Kidney epithelial cell (primary cell): Measurements from ENCODE around the gene ARFRP1. TPM values are rescaled to one million over a fixed set of nuclear protein-coding genes. Genes with fewer than 3 reads are reported as not detected.

Experiments used
- DNase-seq: peaks from one replicate; pipeline ENCODE4 v3.0.0-alpha.2; 2010; ENCODE audit warnings: low read depth
- H3K27me3 ChIP-seq: 2 replicates; pipeline ENCODE4 v1.6.0; 2011; ENCODE audit warnings: low read length; ENCODE audit not compliant: control insufficient read depth, insufficient read depth
- H3K36me3 ChIP-seq: 2 replicates; pipeline ENCODE4 v1.5.1; 2011; ENCODE audit warnings: low read length; ENCODE audit not compliant: control insufficient read depth, insufficient read depth
- H3K4me3 ChIP-seq: 2 replicates; pipeline ENCODE4 v1.5.1; 2011; ENCODE audit warnings: low read depth, mild to moderate bottlenecking, control low read depth, low read length
- total RNA-seq: library from RNA; depleted of rRNA; stranded (reverse); fragments of >200 nt; gene quantifications from 2 replicates; pipeline ENCODE4 v1.2.3, GENCODE V29; 2015
- TF ChIP-seq, protein P1 (sequence below): IDR thresholded peaks from 2 replicates; pipeline ENCODE4 v1.5.1; 2011; ENCODE audit warnings: mild to moderate bottlenecking, moderate library complexity, low read length, control low read depth, inconsistent platforms; ENCODE audit not compliant: insufficient read depth, poor library complexity, severe bottlenecking

The ARFRP1 gene
- total RNA-seq, 1 donor from 2014 or later: 56.9 TPM

DNA sequence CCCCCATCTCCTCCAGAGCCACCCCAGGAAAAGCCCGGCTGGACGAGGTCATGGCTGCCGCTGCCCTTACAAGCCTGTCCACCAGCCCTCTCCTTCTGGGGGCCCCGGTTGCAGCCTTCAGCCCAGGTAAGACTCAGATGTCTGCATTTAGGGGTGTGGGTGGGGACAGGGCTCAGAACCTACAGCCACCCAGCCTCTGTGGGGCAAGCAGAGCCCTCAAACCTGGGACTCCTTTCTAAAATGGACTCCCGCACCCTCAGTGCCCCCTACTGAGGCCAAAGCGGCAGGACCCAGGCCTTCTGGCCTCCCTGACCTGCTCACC, 33.5 kb upstream of the ARFRP1 start:
- H3K27me3 ChIP-seq: no peaks in the 10 kb centered on the region
- TF ChIP-seq, protein P1, sequence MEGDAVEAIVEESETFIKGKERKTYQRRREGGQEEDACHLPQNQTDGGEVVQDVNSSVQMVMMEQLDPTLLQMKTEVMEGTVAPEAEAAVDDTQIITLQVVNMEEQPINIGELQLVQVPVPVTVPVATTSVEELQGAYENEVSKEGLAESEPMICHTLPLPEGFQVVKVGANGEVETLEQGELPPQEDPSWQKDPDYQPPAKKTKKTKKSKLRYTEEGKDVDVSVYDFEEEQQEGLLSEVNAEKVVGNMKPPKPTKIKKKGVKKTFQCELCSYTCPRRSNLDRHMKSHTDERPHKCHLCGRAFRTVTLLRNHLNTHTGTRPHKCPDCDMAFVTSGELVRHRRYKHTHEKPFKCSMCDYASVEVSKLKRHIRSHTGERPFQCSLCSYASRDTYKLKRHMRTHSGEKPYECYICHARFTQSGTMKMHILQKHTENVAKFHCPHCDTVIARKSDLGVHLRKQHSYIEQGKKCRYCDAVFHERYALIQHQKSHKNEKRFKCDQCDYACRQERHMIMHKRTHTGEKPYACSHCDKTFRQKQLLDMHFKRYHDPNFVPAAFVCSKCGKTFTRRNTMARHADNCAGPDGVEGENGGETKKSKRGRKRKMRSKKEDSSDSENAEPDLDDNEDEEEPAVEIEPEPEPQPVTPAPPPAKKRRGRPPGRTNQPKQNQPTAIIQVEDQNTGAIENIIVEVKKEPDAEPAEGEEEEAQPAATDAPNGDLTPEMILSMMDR: no peak
- H3K4me3 ChIP-seq: peak overlapping the region; percentile 57
- no peak for DNase-seq
- H3K36me3 ChIP-seq: peaks cover 2% of the 10 kb centered on the region

DNA sequence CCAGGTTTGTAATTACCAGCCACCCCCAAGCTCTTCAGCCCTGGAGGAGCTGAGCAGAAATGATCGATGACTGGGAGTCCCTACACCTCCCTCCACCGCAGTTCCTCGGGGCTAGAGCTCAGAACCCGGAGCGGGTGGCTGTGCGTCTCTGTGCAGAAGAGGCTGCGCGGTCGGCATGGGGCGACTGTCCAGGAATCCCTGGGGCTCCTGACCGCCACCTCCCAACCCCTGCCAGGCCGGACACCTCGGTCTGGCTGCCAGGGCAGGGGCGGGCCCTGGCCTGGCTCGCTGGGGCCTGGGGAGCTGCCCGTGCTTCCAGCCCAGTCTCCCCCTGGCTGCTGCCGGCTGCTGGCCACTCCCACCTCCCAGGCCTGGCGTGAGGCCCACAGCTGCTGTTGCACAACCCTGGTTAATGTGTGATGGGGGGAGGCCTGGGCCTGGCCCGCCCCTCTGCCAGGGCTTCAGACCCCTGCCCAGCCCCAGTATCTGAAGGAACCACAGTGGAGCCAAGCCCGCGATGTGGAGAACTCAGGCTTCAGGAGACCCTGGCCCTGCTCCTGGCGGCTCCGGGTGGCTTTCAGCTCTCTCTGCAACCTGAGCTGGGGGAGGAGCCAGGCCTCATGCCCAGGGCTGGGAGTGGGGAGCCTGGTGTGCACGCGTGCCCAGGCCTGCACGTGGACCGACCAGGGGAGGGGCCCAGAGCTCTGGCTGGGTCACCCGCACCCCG, 33.0 kb upstream of the ARFRP1 start:
- DNase-seq: peak; percentile 16
- TF ChIP-seq, protein P1: peak; percentile 19
- Histone ChIP-seq H3K36me3 (peaks cover 2% of the 10 kb centered on the region), H3K27me3 (no peaks in the 10 kb centered on the region), H3K4me3 (peak overlapping the region; percentile 57)

DNA sequence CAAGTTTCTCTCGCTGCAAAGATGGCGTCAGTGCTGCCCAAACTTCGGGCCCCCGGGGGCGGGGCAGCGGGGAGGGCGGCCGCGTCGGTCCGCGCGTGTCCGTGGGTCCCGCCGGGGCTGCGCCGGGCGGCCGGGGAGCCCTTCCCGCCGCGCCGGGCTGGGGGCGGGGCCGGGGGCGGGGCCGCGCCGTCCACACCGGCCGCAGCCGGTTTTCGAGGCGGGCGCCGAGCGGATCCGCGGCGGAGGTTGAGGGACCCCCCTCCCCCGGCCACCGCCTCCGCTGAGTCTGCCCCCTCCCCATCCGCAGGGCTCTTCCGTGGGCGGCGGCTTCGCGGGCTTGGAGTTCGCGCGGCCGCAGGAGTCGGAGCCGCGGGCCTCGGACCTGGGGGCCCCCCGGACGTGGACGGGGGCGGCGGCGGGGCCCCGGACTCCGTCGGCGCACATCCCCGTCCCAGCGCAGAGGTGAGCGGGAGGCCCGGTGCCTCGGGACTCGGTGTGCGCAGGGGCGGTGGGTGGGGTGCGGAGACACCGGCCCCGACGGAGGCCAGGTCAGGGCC, 32.4 kb upstream of the ARFRP1 start:
- H3K4me3 ChIP-seq: peak overlapping the region; percentile 57
- H3K27me3 ChIP-seq: no peaks in the 10 kb centered on the region
- peaks cover 2% of the 10 kb centered on the region for H3K36me3 ChIP-seq
- TF ChIP-seq, protein P1: no peak
- DNase-seq: no peak

DNA sequence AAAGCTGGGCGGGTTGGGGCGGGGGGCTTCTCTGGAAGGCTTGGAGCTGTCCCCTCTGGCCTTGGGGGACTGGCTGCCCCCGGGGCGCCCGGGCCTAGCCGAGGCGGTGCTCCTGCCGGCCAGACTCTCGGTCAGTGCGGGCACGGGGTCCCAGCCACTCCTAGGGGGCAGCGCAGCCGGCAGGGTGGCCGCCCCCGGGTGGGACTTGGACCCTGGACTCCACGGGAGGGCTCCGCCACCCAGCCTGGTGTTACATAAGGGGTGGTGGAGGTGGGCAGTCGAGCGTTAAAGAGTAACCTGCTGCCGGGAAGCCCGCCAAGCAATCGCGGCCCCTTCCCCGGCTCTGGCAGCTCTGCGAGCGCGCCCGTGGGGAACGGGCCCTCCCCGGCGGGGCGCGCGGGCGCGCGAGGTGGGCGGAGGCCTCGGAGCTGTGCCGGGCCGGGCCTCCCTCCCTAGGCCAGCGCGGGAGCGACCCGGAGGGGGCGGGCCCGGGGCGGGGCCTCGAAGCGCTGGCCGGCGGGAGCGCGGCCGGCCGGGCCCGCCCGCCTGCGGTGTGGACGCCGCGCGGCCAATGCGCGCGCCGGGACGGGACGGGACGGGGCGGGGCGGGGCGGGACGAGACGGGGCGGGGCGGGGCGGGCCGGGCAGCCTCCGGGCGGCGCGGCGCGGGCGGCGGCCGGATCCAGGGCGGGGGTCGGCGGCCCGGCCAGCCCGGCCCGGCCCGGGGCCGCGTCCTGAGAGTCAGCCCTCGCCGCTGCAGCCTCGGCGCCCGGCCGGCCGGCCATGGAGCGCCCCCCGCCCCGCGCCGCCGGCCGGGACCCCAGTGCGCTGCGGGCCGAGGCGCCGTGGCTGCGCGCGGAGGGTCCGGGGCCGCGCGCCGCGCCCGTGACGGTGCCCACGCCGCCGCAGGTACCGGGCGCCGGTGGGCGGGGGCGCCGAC, 31.6 kb upstream of the ARFRP1 start, which contains the start of gene SLC2A4RG:
Gene SLC2A4RG, plus strand, starts transcription at position 647 of the 940 bp plus-strand sequence. Its CDS starts 137 bp downstream, at position 784.
- TF ChIP-seq, protein P1: no peak
- H3K36me3 ChIP-seq: peaks cover 3% of the 10 kb centered on the region

DNA sequence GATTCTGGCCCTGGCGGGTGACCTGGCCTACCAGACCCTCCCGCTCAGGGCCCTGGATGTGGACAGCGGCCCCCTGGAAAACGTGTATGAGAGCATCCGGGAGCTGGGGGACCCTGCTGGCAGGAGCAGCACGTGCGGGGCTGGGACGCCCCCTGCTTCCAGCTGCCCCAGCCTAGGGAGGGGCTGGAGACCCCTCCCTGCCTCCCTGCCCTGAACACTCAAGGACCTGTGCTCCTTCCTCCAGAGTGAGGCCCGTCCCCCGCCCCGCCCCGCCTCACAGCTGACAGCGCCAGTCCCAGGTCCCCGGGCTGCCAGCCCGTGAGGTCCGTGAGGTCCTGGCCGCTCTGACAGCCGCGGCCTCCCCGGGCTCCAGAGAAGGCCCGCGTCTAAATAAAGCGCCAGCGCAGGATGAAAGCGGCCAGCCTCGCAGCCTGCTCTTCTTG, 30.9 kb upstream of the ARFRP1 start:
- no peaks in the 10 kb centered on the region for H3K27me3 ChIP-seq
- H3K36me3 ChIP-seq: peaks cover 3% of the 10 kb centered on the region
- TF ChIP-seq, protein P1: no peak
- no peak for DNase-seq
- H3K4me3 ChIP-seq: no peak overlapping the region

More for the DNA sequence above, 31.6 kb upstream of the ARFRP1 start, which contains the start of gene SLC2A4RG:
- no peak for DNase-seq
- peak within 1 kb of the TSS; percentile 57 for H3K4me3 ChIP-seq
- H3K27me3 ChIP-seq: no peaks in the 10 kb centered on the region
